ENCODE results near the gene TMOD4. TPM values are rescaled to one million over a fixed set of nuclear protein-coding genes. Genes with fewer than 3 reads are reported as not detected.

TMOD4 gene
- total and polyA plus RNA-seq, 9 of the 15 experiments (the other 6 are each of a cell fraction or from before 2014, with no cell fraction given), result 0.18 to 1.8 (median 1.1) TPM; not detected in 1

GRCh38 chr1:151165738-151166504 lies 9.9 kb downstream of the TMOD4 start, which contains the start of the genes LYSMD1 and SCNM1 (continued):
- no peak for TF ChIP-seq ZNF184 (CRISPR knock-in tag; IDR thresholded peaks at IDR 0.05)
- TF ChIP-seq SMAD4 (CRISPR knock-in tag; conservative IDR thresholded peaks at IDR 0.05), result no peak
- 0 out of 2 replicates have a peak, but pooled peaks have one; percentile 7 for TF ChIP-seq ARID1B (IDR thresholded peaks at IDR 0.05)
- TF ChIP-seq MEF2A (IDR thresholded peaks at IDR 0.05; ENCODE audit: control insufficient read depth, low read depth, low read length), result no peak
- TF ChIP-seq CREBBP (IDR thresholded peaks at IDR 0.05; ENCODE audit: low read depth, low read length), result no peak
- no peak for TF ChIP-seq PRMT5 (CRISPR knock-in tag; IDR thresholded peaks at IDR 0.05)
- TF ChIP-seq ZNF124 (CRISPR knock-in tag; IDR thresholded peaks at IDR 0.05), result no peak
- TF ChIP-seq TAL1 (IDR thresholded peaks at IDR 0.05), result 0 out of 2 replicates have a peak, but pooled peaks have one; percentile 3
- peak; percentile 12; the same call in 1 of the 2 replicates for TF ChIP-seq ZNF239 (CRISPR knock-in tag; IDR thresholded peaks at IDR 0.05)
- TF ChIP-seq JUN (IDR thresholded peaks at IDR 0.05; ENCODE audit: borderline replicate concordance, low read depth, low read length), result peak; percentile 85; the same call in 1 of the 2 replicates
- TF ChIP-seq JUN (CRISPR knock-in tag; IDR thresholded peaks at IDR 0.05; ENCODE audit: borderline replicate concordance), result no peak
- peak in 1 of 2 experiments; percentile 97 for TF ChIP-seq NCOA2 (IDR thresholded peaks at IDR 0.05; ENCODE audit: partially characterized antibody in 2 of 2)
- TF ChIP-seq E2F1 (CRISPR knock-in tag; IDR thresholded peaks at IDR 0.05), result peak; percentile 83
- peak; percentile 96 for TF ChIP-seq ZFX (CRISPR knock-in tag; IDR thresholded peaks at IDR 0.05)
- no peak for TF ChIP-seq U2AF2 (optimal IDR thresholded peaks at IDR 0.05; ENCODE audit: low read depth, low read length)
- TF ChIP-seq PHF20 (IDR thresholded peaks at IDR 0.05; ENCODE audit: partially characterized antibody), result peak; percentile 93
- TF ChIP-seq RREB1 (CRISPR knock-in tag; IDR thresholded peaks at IDR 0.05), result no peak
- TF ChIP-seq TAF9B (IDR thresholded peaks at IDR 0.05; ENCODE audit: partially characterized antibody), result peak; percentile 68
- TF ChIP-seq ETV6 (IDR thresholded peaks at IDR 0.05; ENCODE audit: borderline replicate concordance in 1 of 2, low read depth in 2 of 2, low read length in 1 of 2), result peak; percentile 80 to 84; a peak in 2 of 4 replicates
- TF ChIP-seq ETV6 (CRISPR knock-in tag; IDR thresholded peaks at IDR 0.05; ENCODE audit: borderline replicate concordance), result no peak
- TF ChIP-seq, protein P1, sequence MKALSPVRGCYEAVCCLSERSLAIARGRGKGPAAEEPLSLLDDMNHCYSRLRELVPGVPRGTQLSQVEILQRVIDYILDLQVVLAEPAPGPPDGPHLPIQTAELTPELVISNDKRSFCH (CRISPR knock-in tag; IDR thresholded peaks at IDR 0.05), result no peak
- TF ChIP-seq, protein P1 (tag; IDR thresholded peaks at IDR 0.05), result peak; percentile 75
